GM12874 (cell line): Measurements from ENCODE around the gene DENND1A.

Experiments used
- TF ChIP-seq, protein P1 (sequence below): IDR thresholded peaks from 2 replicates; pipeline ENCODE4 v1.5.1; 2011; ENCODE audit warnings: low read depth, mild to moderate bottlenecking, control low read depth, low read length, moderate library complexity; ENCODE audit not compliant: insufficient read depth

Gene DENND1A

GRCh38 chr9:123353984-123354591 is 575.8 kb downstream of the DENND1A start:
- TF ChIP-seq, protein P1, sequence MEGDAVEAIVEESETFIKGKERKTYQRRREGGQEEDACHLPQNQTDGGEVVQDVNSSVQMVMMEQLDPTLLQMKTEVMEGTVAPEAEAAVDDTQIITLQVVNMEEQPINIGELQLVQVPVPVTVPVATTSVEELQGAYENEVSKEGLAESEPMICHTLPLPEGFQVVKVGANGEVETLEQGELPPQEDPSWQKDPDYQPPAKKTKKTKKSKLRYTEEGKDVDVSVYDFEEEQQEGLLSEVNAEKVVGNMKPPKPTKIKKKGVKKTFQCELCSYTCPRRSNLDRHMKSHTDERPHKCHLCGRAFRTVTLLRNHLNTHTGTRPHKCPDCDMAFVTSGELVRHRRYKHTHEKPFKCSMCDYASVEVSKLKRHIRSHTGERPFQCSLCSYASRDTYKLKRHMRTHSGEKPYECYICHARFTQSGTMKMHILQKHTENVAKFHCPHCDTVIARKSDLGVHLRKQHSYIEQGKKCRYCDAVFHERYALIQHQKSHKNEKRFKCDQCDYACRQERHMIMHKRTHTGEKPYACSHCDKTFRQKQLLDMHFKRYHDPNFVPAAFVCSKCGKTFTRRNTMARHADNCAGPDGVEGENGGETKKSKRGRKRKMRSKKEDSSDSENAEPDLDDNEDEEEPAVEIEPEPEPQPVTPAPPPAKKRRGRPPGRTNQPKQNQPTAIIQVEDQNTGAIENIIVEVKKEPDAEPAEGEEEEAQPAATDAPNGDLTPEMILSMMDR, result peak; percentile 91

DNA sequence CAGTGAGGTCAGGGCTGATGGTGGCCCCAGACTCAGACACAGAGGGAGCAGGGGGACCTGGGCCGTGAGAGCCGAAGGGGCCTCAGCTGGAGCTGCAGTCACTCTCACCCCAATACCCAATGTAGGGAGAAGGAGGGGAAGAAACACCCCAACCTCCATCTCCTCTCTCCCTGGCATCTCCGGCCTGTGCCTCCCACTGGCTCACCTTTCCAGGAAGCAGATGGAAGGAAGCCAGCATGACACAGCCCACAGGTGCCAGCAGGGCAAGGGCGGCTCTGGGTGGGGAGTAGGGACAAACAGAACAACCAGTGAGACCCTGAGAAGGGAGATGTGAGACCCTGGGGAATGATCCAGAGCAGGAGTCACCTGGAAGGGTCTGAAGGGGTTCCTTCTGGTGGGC is 576.9 kb downstream of the DENND1A start:
- TF ChIP-seq, protein P1, result no peak

DNA sequence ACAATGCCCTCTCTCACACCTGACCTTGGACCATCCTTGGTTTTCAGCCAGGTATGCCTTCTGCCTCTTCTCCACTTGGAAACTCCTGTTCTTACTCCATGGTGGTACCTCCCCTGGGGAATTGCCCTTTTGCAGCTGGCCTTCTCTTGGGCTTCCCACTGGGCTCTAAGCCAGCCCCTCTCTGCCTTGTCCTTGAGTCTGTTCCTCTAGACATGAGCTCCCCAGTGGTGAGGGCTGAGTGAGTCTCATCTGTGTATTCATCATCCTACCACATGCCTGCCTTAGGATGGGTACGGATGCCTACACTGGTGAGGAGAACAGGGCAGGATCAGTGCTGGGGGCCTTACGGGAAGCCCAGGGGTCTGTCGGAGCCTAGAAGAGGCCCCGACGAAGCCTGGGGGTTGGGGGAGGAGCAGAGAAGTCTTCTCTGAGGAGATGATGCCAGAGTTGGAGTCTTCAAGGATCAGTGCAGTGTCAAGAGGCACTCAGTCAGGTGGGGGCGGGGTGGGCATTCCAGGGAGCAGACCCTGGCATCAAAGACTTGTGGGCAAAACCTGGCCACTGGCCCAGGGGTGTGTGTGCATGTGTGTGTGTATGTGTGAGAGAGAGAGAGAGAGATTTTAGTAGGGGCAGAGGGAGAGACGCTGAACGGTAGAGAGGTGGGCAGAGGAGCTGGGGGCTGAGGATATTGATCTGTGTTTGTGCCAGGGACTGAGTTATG is 579.2 kb downstream of the DENND1A start:
- TF ChIP-seq, protein P1, result no peak

DNA sequence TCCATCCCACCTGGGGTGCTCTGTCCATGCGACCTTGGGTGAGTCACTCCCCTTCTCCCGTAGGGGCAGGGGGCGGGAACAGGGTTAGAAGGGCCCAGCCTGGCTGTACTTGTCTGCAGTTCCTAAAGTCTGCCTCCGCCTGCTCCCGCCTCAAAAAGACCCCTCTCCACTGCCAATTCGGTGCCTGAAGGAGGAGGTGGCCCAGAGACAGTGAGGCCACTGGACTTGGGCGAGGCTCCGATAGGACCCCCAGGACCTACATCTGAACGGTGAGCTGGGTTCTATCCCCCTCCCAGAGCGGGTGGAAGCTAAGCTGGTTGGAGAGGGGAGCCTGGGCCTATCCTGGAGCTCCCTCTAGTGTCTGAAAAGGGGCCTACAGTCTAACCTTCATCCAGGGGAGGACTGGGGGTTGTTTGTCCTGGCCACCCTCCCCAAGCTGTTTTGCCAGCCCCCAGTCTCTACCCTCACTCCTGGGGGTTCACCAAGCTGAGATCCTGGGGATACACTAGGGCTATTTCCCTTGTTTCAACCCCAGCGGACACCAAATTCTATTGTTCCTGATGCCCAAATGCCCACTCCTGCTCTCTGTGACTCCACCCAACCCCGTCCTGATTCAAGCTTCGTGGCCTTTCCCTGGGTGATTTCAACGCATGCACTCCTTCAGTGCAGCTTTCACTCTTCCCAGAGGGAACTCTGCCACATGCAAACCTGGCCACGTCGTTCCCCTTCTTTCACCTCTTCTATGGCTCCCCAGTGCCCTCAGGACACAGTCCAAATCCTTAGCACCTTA is 580.0 kb downstream of the DENND1A start:
- TF ChIP-seq, protein P1, result peak; percentile 96

DNA sequence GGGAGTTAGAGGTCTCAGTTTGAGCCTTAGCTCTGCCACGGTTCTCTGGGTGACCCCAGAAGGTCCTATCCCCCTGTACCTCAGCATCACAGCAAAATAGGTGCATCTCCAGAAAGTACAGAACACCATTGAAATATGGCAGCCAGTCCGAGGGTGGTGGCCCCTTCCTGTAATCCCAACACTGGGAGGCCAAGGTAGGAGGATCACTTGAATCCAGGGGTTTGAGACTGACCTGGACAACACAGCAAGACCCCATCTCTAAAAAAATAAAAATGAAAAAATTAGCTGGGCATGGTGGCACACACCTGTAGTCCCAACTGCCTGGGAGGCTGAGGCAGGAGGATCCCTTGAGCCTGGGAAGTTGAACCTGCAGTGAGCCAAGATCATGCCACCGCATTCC is 580.9 kb downstream of the DENND1A start:
- TF ChIP-seq, protein P1, result no peak

DNA sequence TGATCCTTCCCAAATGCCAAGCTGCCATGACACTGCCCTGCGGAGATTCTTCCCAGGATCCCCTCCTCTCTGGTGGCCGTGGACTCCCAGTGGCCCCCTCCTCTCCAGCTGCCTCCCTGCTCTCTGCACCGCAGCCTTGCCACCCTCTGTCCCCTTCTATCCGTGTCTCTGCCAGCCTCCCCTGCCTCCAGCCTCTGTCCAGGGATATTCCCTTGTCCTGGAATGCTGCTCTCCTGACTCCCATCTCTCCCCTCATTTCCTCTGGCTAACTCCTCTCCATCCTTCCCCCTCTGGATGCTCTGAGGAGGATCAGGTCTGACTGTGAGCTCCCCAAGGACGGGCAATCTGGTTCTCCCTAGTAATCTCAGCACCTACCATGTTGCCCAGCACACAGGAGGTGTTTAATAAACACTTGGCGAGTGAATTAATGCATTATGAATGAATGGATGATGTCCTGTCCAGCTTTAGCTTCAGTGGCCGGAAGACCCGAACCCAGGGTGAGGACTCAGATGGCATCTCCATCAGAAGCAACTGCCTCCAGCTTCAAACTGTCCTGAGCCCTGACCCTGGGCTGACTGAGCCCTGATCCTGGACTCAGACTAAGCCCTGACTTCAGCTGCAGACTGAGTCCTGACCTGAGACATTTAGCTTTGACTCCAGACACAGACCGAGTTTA is 581.5 kb downstream of the DENND1A start:
- TF ChIP-seq, protein P1, result no peak

DNA sequence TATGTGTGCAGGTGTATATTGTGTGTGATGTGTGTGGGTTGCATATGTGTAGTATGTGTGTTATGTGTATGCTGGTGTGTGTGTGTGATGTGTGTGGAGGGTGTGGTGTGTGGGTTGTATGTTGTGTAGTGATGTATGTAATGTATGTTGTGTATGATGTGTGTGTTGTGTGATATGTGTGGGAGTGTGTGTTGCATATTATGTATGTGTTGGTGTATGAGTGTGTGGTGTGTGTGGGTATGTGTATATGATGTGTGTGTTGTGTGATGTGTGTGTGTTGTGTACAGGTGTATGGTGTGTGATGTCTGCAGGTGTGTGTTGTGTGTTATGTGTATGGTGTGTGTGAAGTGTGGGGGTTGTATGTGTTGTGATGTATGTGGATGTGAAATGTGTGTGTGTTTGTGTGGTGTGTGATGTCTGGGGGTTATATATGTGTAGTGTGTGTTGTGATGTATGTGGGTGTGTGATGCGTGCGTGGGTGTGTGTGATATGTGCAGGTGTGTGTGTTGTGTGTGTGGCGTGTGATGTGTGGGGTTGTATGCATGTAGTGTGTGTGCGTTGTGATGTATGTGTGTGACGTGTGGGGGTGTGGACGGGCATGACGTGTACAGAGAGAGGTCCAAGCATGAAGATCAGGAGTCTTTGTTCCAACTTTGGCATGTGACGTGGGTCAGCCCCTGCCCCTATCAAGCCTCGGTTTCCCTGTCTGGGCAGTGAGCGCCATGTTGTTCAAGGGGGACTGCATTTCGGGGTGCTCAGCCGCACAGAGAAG is 582.5 kb downstream of the DENND1A start:
- TF ChIP-seq, protein P1, result no peak
